ENCODE measurements around the gene TNS1. TPM values are rescaled to one million over a fixed set of nuclear protein-coding genes. Genes with fewer than 3 reads are reported as not detected.

TNS1 gene
- total and polyA plus RNA-seq, 9 of the 15 experiments (the other 6 are each of a cell fraction or from before 2014, with no cell fraction given), result 0.13 to 2.7 (median 0.77) TPM

- TF ChIP-seq CTCFL (IDR thresholded peaks at IDR 0.05; ENCODE audit: borderline replicate concordance, insufficient read depth, low read depth, low read length, poor library complexity, severe bottlenecking) (no peak), POLR2AphosphoS5 (IDR thresholded peaks at IDR 0.05; ENCODE audit: control insufficient read depth, insufficient read depth, low read depth, low read length) (no peak), CCAR2 (IDR thresholded peaks at IDR 0.05; ENCODE audit: low read depth, low read length) (no peak), PURB (CRISPR knock-in tag; IDR thresholded peaks at IDR 0.05; ENCODE audit: low read depth) (no peak), PHF21A (IDR thresholded peaks at IDR 0.05; ENCODE audit: borderline replicate concordance, low read depth) (no peak), SMAD3 (CRISPR knock-in tag; conservative IDR thresholded peaks at IDR 0.05) (no peak), CBX5 (IDR thresholded peaks at IDR 0.05; ENCODE audit: borderline replicate concordance, low read depth) (no peak)
- TF ChIP-seq, protein P1, sequence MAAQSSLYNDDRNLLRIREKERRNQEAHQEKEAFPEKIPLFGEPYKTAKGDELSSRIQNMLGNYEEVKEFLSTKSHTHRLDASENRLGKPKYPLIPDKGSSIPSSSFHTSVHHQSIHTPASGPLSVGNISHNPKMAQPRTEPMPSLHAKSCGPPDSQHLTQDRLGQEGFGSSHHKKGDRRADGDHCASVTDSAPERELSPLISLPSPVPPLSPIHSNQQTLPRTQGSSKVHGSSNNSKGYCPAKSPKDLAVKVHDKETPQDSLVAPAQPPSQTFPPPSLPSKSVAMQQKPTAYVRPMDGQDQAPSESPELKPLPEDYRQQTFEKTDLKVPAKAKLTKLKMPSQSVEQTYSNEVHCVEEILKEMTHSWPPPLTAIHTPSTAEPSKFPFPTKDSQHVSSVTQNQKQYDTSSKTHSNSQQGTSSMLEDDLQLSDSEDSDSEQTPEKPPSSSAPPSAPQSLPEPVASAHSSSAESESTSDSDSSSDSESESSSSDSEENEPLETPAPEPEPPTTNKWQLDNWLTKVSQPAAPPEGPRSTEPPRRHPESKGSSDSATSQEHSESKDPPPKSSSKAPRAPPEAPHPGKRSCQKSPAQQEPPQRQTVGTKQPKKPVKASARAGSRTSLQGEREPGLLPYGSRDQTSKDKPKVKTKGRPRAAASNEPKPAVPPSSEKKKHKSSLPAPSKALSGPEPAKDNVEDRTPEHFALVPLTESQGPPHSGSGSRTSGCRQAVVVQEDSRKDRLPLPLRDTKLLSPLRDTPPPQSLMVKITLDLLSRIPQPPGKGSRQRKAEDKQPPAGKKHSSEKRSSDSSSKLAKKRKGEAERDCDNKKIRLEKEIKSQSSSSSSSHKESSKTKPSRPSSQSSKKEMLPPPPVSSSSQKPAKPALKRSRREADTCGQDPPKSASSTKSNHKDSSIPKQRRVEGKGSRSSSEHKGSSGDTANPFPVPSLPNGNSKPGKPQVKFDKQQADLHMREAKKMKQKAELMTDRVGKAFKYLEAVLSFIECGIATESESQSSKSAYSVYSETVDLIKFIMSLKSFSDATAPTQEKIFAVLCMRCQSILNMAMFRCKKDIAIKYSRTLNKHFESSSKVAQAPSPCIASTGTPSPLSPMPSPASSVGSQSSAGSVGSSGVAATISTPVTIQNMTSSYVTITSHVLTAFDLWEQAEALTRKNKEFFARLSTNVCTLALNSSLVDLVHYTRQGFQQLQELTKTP (IDR thresholded peaks at IDR 0.05; ENCODE audit: low read depth in 1 of 2, partially characterized antibody in 2 of 2), result no peak
- TF ChIP-seq, protein P2, sequence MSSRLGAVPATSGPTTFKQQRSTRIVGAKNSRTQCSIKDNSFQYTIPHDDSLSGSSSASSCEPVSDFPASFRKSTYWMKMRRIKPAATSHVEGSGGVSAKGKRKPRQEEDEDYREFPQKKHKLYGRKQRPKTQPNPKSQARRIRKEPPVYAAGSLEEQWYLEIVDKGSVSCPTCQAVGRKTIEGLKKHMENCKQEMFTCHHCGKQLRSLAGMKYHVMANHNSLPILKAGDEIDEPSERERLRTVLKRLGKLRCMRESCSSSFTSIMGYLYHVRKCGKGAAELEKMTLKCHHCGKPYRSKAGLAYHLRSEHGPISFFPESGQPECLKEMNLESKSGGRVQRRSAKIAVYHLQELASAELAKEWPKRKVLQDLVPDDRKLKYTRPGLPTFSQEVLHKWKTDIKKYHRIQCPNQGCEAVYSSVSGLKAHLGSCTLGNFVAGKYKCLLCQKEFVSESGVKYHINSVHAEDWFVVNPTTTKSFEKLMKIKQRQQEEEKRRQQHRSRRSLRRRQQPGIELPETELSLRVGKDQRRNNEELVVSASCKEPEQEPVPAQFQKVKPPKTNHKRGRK (tag; IDR thresholded peaks at IDR 0.05), result no peak
Observed at GRCh38 chr2:217825469-217826235, 177.1 kb downstream of the TNS1 start (continued).

Data from K562 (cell line).